Stromal cell of bone marrow (primary cell): ENCODE measurements around the gene RNF26.

Source experiments
- DNase-seq: peaks from one replicate; pipeline ENCODE4 v3.0.0-alpha.2; 2012; ENCODE audit warnings: low read depth

Gene RNF26

DNA sequence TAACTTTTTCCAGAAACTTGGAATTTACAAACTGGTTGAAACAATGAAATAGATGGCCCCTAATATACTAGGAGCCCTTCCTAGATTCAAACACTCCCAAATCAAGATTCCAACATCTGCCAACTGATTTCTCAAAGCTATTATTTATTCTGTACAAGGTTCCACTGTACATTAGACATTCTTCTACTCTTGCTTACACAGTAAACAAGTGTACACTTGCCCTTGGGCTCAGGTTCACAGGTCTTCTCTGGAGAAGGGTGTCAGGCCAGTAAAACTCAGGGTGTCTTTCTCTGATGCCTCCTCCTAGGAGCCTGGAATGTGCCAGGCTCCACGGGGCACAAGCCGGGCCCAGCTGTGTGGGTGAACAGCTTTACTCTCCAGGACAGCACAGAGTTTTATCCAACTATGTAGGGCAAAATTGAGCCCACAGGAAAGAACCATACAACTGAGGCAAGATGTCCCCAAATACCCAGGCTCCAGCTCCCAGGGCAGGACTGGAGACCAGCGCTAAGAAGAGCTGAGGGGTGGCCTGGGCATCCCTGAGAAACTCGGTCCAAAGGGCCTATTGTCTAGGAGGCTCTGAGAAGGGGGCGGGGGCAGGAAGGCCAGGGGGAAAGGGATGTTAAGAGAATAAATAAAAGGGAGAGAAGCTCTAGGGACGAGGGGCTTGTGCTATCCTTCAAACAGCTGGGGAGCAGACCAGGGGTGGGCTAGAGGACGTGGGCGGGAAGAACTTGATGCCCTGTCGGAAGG lies 20.9 kb downstream of the RNF26 start:
- DNase-seq, result no peak

DNA sequence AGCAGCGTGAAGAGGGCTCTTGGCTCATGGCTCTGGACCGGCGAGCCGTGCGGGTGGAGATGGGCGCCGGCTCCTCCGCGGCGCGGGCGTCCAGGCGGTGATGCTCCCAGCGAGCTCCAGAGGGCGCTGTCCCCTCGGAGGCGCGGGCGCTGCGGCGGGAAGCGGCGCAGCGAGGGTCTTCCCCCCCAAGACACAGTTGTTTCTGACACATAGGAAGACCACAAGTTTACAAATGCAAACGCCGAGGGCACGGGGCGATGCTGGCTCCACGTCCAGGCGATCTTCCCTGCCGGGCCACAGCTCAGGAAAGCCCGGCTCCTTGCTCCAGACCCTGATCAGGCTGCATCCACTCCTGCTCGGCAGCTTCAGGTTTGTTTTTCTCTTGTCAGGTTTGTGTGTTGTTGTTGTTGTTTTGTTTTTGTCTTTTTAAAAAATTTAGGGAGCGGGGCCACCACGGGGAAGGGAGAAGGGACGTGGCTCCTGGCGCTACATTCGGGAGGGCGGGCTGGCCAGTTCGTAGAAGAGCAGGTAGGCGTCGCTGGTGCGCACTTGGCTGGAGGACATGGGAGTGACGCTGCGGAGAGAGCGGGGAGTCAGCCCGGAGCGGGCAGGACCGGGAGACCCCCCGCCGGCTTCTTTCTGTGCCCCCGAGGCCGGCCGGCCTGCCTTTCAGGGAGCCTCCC lies 22.2 kb downstream of the RNF26 start:
- no peak for DNase-seq

DNA sequence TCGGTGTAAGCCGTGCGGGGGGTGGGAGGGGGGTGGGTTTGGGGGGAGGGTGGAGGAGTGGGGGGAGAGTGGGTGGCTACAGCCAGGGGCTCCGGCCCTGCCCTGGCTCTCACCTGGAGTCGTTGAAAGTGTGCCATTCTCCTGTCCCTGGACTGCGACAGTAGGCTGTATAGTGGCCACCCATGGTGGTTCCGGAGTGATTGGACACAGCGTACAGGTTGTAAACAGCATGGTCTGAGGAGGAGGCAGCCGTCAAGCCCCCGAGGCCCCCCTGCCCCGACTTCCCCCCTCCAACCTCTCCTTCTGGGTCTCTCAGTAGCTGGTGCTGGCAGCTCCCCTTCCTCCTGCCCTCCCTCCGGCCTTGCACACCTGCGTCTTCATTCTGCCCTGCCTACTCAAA lies 22.7 kb downstream of the RNF26 start:
- DNase-seq, result no peak

DNA sequence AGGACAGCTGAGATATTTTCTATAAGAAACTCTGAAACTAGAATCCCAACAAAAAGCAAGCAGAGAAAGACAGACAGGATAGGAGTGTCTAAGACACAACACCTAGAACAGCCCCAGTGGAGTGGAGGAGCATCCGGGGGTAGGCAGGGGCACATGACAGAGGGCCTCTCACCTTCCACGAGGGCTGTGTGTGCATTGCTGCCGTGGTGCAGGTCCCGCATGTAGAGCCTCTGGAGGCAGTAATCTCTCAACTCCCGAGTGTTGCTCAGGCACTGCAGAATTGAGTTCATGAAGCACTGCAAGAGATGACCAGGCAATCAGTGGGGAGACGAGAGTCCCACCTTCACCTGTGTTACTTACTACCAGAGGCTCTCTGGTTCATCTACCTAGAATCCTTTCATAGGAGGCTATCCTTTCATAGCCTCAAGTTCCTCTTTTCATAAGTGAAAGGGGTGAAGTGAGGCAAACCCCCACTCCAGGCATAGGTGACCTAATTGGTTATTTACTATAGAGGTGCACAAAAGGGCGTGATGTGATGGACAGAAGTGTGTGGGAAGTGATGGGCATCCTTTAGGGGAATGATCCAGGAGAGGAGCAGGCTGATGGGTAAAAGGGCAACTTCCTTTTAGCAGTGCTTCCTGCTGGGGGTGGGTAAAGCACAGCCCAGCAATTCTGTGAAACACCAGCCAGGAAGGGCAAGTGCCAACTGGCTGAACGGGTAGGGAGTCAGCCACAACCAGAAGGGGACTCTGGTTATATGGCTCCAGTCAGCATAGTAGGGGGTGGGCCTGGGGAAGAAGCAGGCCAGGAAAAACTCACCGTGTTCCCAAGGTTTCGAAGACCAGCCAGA lies 25.3 kb downstream of the RNF26 start:
- DNase-seq, result no peak

DNA sequence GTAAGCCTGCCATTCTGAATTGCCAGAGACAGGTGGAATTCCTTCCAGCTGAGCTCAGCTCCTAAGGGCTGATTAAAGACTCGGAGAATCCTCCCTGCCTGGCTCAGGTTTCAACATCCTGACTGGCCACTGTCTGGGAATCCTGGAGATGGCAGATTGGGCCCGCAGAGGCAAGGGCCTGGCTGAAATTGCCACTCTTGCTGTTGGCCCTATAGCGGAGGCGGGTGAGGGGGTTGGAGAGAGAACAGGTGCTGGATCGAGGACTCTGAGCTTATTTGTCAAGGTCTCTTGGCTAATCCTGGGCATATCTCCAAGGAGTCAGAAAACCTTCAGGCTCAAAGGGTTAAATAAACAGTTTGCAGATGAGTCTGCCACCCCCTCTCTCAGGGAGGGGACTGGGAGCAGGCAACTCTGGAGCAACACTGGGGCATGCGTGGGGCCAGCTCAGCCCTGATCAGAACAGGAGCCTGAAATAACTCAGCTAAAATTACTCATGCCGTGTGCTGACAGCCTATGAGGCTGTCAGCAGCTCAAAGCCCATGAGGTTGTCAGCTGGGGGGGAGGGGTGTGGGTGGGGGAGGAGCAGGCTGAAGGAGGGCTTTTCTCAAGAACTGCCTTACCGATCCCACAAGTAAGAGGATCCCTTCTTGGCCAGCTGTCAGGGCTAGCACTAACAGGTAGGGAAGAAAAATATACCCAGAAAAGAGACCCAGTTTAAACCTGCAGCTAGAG lies 26.9 kb downstream of the RNF26 start:
- DNase-seq, result peak; percentile 82

DNA sequence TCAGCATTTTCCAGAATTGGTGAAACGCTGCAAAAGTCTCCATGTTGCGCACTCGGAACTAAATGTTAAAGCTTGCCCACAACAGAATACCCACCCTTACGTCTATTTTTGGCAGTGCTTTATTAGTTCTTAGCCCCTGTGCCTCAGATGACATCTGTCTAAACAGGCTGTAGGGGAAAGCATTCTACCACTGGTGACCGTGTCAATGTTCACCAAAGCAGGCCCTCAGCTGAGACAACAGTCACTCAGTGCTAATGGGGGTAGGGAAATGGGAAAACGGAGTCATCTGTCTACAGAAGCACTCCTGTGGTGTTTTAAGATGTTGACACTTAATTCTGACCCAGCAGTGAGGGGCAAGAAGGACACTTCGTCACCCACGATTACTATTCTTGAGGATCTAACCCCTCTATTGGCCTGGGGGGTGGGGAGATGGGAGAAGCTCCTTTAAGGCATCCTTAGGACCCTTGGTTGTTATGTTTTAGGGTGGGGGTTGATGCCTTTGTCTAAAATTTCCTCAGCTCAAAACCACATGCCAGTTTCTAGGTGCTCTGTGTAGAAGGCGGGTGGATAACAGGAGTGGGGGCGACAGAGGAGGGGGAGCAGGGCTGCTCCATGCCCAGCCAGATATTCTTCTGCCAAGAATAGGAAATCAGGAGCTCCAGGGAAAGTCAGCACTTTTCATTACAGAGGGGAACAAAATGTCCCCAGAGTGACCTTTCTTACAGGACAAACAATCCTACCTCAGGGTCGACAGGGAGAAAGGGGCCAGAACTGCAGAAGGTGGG lies 27.8 kb downstream of the RNF26 start:
- no peak for DNase-seq

DNA sequence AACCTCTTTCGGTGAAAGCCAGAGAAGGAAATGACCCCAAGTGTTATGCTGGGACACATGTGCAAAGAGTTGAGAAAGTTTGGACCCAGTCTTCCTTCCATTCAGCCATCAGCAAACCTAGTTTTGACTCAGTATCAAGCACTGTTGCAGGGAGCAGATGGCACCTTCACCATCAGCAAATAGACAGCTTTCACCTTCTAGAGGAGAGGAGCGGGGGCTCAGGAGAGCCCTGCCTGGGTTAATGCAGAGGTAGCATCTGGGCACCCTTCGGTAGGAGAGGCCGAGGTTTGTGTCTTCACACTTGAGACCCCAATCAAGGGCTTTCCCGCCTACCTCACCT lies 28.4 kb downstream of the RNF26 start:
- DNase-seq, result no peak

DNA sequence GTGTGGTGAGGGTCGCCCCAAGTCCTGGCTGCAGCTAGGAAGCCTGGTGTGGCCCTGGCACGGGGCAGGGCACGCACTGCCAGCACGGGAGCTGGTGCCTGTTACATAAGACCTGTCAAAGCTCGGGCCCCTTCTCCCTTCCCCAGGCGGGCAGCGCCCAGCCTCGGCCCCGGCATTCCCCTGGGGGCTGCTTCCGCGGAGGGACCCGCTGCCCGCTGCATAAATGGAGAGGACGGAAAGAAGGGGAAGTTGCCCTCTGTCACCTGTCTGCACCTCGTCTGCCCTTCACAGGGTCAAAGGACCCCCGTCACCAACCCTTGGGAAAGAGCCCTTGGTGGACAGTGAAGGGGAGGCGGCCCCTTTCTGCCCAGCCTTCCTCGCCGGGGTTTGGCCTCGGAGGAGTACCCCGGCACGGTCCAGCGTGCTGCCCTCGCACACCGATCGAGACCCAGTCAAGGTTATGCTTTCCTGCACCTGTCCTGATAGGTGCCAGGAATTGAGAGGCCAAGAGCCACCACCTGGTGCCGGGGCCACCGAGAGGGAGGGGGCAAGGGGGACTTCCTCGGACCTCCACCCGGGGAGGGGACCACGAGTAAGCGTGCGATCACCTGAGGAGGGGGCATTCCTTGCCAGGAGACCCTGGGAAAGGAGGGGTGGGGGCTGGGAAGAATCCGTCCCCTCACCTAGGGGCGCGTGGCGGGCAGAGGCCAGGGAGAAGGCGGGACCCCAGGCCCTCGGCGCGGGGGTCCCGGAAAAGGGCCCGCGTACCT lies 28.9 kb downstream of the RNF26 start:
- no peak for DNase-seq

DNA sequence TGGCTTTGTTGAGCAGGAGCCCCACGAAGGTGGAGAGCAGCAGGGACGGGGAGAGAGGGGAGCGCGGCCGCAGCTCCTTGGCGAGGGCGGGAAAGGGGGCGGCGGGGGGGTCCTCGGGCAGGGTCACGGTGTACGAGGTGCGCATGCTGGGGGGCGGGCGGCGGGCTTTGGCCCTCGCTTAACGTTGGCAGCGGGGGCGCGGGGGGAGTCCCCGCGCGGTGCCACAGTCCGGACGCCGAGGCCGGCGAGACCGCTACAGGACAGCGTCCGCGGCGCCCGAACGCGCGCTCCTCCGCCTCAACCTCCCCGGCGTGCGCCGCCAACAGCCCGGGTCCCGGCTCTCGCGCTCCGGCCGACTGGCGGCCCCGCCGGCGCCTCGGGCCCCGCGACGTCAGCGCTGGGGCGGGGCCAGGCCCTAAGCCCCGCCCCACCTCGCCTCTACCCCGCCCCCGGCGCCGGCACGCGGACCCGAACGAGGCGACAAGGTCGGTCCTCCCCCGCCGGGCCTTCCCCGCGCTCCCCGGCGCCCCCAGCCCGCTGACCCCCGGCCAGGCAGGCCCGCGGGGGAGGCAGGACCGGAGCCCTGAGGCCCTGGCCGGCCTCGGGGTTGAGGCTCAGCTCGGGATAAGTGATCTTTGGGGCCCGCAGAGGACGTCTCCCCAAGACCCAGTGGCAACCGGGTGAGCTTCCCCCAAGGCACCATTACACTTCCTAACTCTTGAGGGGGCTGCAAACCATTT lies 29.7 kb downstream of the RNF26 start:
- DNase-seq, result no peak

DNA sequence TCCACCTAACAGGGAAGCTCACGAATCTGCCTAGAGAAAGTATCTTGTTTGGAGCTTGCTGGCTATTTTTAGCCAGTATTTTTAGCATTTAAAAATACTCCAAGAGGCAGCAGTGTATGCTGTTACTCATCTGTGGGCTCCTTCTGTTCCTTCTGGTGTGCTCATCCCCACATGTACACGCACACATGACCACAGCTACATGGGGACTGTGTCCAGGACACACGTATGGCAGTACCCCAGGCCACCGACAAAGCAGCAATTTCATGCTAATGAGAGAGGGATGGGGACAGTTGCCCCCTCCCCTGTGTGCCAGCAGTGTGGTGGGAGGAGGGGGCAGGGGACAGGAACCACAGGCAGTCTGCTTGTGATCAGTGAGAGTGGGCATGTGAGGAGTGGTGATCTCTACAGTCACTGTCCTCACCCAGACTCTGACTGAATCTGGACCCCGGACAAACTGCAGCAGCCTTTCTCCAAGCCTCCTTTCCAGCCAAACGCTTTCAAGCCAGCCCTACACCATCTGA lies 30.8 kb downstream of the RNF26 start:
- no peak for DNase-seq

DNA sequence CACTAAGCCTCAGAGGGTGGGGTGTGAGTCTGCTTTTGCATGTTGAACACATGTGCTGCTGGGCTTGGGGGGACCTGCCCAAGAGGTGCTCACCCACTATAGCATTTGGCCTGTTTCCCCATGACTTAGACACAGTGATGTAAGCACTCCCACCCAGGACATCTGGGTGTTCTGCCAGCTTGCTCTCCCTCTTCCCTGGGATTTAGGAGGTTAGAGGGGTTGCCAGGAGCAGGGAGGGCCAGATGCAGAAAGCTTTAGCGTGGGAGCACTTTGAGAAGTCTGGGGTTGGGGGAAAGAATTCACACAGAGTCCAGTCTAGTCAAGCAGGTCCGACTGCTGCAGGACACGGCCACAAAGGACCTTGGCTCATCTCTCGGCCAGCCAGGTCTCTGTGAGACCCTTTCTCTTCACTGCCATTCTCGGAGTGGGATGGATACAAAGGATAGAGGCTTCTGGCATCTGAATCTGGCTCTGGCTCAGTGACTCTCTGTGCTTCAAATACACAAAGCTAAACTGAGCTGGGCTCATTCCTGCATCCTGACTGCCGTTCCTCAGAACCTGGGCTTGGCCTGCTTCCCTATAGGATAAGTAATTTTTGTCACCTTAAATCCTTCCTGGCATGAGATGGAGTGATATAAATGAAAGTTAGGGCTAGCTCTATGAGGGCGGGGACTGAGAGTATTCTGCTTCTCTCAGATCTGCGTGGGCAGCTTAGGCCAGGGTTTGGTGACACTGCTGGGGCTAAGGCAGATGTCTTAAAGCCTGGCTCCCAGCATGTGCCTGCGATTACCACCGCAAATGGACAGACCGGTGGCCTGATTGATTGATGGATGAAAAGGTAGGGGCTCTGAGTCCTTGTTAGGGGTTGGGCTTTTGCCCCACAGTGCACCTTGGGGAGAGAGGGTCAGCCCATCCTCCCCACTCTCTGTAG lies 32.6 kb downstream of the RNF26 start:
- DNase-seq, result no peak

DNA sequence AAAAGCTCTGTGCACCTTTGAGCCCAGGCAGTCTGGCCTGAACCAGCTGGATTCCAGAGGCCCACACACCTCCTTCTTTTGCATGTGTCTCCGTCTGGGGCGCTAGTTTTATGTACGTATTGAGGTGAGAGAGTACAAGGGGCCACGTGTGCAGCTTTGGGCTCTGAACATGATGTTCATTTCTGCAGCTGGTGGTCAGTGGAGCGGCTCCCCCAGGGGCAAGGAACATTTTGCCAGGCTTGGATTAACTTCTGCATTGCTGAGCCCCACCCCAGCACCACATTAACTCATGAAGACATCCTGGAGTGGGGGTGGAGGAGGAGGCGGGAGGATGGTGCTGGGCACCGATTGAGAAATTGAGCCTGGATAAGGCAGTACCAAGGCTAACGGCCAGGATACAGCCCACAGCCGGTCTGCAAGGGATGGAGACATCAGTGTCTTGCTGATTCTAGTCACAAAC lies 33.4 kb downstream of the RNF26 start:
- no peak for DNase-seq

DNA sequence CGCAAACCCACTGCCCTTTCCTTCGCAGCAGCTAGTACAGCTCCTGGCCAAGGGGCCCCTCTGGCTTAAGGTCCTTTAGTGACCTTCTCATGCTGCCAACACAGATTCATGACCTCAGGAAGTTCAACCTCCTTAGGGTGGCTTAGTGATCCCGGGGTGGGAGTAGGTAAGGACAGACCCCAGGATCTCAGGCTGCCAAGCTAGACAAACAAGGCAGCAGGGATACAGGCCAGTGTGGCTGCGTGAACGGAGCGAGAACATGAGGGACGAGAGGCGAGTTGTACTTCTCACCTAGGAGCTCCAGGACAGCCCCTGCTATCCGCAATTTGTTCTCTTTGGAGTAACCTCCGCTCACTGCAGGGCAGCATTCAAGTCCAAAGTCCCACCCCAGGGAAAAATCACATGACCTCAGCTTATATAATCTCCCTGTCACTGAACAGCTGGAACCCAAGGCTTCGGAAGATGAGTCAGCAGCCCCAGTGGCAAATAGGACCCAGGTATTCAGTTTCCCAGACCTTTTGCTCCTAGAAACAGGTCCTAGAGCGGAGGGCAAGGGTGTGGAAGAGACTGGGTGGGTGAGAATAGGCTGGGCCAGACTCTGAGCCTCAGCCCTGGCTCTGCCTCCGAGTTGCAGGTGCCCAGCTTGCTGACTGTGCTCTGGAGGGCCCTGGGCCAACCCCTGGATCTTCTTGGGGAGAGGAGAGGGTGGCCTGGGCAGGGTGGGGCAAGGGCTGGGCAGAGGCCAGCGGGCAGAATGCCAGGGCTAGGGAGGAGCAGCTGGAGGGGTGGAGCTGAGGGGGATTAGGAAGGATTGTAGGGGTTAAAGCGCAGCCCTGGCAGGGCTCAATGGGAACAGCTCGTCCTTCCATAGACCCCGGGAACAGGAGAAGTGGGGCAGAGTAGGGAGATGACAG lies 34.1 kb downstream of the RNF26 start:
- no peak for DNase-seq

DNA sequence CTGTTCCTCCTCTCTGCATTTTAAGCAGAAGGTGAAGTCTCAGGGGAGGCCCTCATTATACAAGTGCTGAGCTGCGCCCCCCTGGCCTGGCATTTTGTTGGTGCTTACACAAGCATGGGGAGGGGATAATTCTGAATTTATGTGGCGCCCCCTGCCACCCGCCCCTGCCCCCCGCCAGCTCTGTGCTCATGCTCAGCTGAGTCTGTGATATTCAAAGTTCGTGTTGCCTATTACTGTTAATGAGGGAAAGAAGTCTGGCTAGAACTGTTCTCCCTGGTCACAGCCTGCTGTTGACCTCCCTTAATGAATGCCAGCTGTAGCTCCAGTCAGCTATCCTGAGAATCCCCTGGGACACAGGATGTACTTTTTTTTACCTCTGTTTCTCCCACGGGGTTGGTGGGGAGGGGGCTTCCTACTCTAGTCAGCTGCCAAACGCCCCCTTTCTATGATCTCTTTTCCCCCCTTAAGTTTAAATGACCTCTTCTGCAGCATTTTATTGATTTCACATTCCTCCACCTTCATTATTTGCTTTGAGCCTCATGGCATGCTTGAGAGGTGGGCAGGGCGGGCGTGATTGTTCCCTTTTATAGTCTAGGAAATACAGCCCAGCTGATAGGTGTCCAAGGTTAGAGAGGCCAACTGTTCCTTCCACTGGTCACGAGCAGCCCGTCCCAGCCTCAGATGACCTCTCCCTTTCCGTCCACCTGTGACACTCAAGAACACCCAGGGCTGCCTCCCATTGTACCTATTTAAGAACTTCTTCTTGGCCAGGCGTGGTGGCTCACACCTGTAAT lies 35.0 kb downstream of the RNF26 start:
- DNase-seq, result no peak

DNA sequence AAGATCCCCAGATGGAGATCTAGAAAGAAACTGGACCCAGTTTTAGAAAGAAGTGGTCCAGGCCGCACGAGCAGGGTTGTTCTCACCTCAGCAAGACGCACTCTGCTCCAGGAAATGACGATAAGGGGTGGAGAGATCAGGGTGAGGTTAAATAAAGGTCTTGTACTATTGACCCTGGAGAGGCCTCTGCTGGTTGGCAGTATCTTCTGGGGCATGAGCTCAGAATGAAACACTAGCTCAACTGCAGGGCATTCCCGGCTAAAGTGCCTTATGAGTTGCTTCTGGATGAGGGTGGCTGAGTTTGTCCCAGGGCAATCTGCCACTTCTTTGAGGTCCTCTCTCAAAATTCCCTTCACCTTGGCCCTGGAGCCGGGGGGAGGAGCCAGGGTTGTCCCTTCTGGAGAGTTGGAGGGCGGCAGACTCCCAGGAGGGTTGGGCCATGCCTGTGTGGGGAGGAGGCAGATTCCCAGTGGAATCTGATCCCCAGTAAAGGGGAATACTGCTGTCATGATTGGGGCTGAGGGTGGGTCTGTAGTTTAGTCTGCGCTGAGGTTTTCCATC lies 36.2 kb downstream of the RNF26 start:
- DNase-seq, result peak; percentile 19

DNA sequence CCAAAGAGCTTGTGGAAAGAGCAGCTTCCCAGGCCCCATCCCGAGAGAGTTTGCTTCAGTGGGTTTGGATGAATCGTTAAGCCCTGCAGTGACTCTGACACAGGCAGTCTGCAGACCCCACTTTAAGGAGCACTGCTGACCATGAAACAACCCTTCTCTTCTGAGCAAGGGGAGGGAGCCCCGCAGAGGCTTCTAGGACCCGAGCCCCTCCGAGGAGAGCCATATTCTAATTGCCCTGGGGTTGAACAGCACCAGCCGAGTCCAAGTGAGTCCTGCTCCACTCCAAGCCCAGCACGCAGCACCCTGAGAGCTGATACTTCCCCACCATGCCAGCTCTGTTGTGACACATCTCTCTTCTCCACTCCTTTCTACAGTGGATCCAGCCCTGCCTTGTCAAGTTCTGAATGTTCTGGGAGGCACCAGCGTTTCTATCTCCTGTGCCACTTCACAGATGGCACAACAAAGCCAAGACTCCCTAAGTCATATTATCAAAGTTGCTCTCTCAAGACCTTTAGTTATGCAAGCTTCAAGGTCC lies 36.8 kb downstream of the RNF26 start:
- no peak for DNase-seq
